ENCODE measurements around the gene INTS7. TPM values are rescaled to one million over a fixed set of nuclear protein-coding genes. Genes with fewer than 3 reads are reported as not detected.

The INTS7 gene
- total RNA-seq, 1 donor from 2014 or later = 15.9 TPM

DNA sequence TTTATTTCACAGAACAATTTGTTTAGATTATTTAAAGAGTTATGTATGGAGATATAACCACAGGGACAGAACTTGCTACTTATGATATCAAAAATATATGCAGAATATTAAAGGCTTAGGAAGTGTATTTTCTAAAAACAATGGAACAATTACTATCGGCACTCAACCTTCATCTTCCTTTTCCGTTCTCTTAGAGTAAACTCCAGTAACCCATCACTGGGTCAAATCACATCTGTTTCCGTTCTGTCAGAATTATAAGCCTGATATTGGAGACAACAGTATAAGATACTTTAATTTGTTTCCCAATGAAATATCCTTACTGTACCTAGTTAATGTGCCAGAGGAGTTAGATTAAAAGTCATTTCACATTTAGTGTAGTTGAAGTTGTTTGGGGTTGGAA, 32.4 kb upstream of the INTS7 start:
- no peak overlapping the region for H3K4me3 ChIP-seq
- H3K9me3 ChIP-seq = no peaks in the 10 kb centered on the region
- no peaks in the 10 kb centered on the region for H3K27me3 ChIP-seq
- H3K36me3 ChIP-seq = no peaks in the 10 kb centered on the region
- ATAC-seq = no peak
- TF ChIP-seq, protein P1, sequence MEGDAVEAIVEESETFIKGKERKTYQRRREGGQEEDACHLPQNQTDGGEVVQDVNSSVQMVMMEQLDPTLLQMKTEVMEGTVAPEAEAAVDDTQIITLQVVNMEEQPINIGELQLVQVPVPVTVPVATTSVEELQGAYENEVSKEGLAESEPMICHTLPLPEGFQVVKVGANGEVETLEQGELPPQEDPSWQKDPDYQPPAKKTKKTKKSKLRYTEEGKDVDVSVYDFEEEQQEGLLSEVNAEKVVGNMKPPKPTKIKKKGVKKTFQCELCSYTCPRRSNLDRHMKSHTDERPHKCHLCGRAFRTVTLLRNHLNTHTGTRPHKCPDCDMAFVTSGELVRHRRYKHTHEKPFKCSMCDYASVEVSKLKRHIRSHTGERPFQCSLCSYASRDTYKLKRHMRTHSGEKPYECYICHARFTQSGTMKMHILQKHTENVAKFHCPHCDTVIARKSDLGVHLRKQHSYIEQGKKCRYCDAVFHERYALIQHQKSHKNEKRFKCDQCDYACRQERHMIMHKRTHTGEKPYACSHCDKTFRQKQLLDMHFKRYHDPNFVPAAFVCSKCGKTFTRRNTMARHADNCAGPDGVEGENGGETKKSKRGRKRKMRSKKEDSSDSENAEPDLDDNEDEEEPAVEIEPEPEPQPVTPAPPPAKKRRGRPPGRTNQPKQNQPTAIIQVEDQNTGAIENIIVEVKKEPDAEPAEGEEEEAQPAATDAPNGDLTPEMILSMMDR (IDR thresholded peaks at IDR 0.05) = no peak
- intact Hi-C loops (cut with DNase I) = no loop called here
- no peak for DNase-seq
- H3K4me1 ChIP-seq = peaks cover 7% of the 10 kb centered on the region
- no peak overlapping the region for H3K27ac ChIP-seq

DNA sequence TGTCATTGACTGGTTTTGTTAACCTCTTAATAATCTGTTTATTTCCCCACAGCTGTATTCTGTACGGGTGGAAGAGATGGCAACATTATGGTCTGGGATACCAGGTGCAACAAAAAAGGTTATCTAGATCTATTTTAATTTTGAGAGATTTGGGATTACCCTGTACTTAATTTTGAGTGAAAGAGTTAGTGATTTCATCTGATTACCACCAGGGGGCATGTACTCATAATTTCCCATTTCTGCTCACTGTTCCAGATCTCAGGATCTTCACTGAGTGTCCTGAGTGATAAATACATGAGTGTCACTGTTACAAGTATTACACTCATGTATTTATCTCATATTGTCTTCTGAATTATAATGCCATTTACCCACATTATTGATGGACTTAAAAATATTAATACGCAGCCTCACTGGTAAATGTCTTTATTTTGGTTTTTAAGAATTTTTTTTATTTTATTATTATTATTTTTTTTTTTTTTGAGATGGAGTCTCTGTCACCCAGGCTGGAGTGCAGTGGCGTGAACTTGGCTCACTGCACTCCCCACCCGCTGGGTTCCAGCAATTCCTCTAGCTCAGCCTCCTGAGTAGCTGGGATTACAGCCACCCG, 27.6 kb upstream of the INTS7 start:
- no peak for DNase-seq
- TF ChIP-seq, protein P1 (IDR thresholded peaks at IDR 0.05) = peak; percentile 79
- ATAC-seq = peak; percentile 81
- Histone ChIP-seq H3K27ac (no peak overlapping the region), H3K4me3 (no peak overlapping the region), H3K36me3 (no peaks in the 10 kb centered on the region), H3K9me3 (no peaks in the 10 kb centered on the region), H3K27me3 (no peaks in the 10 kb centered on the region), H3K4me1 (no peaks in the 10 kb centered on the region)
- intact Hi-C loops (cut with DNase I) = loop anchor here (5.0 kb wide), 1 partner anchor 304 kb away; no protein-coding TSS in a partner anchor

DNA sequence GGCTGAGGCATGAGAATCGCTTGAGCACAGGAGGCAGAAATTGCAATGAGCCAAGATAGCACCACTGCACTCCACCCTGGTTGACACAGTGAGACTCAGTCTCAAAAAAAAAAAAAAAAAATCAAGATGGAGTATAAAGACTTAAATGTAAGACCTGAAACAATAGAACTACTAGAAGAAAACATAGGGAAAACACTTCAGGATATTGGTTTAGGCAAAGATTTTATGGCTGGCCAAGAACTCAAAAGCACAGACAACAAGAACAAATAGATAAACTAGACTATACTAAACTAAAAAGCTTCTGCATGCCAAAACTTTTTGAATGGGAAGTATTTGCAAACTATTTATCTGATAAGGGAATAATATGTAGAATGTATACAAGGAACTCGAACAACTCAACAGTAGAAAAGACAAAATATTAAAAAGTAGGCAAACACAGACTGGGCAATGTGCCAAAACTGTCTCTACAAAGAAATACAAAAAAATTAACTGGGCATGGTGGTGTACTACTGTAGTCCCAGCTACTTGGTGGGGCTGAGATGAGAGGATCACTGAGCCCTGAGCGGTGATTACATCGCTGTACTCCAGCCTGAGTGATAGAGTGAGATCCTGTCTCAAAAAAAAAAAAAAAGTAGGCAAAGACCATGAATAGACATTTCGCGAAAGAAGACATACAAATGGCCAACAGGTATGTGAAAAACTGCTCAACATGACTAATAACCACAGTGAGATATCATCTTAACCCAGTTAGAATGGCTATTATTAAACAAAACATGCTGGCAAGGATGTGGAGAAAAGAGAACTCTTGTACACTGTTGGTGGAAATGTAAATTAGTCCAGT, 25.5 kb upstream of the INTS7 start:
- Histone ChIP-seq H3K36me3 (no peaks in the 10 kb centered on the region), H3K27ac (no peak overlapping the region), H3K27me3 (no peaks in the 10 kb centered on the region), H3K4me1 (no peaks in the 10 kb centered on the region), H3K4me3 (no peak overlapping the region), H3K9me3 (no peaks in the 10 kb centered on the region)
- DNase-seq (no peak), ATAC-seq (no peak)
- intact Hi-C loops (cut with DNase I) = loop anchor here (5.0 kb wide), 1 partner anchor 306 kb away; no protein-coding TSS in a partner anchor
- TF ChIP-seq, protein P1 (IDR thresholded peaks at IDR 0.05) = no peak

DNA sequence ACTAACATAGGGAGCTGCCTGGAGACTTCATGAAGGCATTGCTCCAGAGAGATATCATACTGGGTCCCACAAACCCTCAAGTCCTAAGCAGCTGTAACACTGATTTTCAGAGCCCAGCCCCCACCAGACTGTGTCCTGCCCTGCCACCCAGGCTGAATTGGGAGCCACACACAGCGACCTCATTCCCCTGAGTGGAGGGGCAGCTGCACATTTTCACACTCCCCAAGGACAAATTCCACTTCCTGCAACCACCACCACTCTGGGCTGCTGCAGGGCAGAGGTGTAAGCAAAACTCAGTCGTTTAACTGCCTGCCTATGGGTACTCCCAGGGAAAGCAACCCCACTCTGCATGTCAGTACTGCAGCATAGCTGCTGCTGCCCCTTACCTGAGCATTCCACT, 20.0 kb upstream of the INTS7 start:
- H3K9me3 ChIP-seq = no peaks in the 10 kb centered on the region
- H3K27me3 ChIP-seq = no peaks in the 10 kb centered on the region
- H3K4me1 ChIP-seq = no peaks in the 10 kb centered on the region
- H3K4me3 ChIP-seq = no peak overlapping the region
- ATAC-seq = no peak
- intact Hi-C loops (cut with DNase I) = no loop called here
- no peak overlapping the region for H3K27ac ChIP-seq
- TF ChIP-seq, protein P1 (IDR thresholded peaks at IDR 0.05) = no peak
- H3K36me3 ChIP-seq = no peaks in the 10 kb centered on the region
- DNase-seq = no peak

DNA sequence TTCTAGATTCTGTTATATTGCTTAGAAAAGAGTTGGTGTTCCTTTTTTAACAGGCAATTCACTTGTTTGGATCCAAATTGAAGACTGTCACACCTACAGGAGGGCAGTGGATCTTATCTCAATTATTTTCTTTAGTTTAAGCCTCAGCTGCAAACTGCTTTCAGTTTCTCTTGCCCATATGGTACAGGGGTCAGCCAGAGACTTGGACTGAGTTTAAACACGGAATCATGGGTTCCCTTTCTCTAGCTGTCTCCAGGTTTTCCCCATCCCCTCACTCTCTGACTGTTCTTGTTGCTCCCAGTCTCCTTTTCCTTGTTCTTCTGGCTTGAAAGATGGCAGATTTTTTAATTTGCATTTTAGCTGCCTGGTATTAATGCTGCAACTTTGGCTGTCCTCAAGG, 18.6 kb upstream of the INTS7 start:
- intact Hi-C loops (cut with DNase I) = no loop called here
- TF ChIP-seq, protein P1 (IDR thresholded peaks at IDR 0.05) = no peak
- no peak for ATAC-seq
- H3K27ac ChIP-seq = no peak overlapping the region
- no peaks in the 10 kb centered on the region for H3K27me3 ChIP-seq
- H3K9me3 ChIP-seq = no peaks in the 10 kb centered on the region
- DNase-seq = no peak
- no peaks in the 10 kb centered on the region for H3K36me3 ChIP-seq
- no peaks in the 10 kb centered on the region for H3K4me1 ChIP-seq
- H3K4me3 ChIP-seq = no peak overlapping the region

Measured in upper lobe of right lung (tissue), 1 donor.